ENCODE measurements around the gene BICC1.

The BICC1 gene

GRCh38 chr10:58529077-58529728, 16.5 kb downstream of the BICC1 start:
- DNase-seq (ENCODE audit: low read depth), result no peak
- TF ChIP-seq CTCF (IDR thresholded peaks at IDR 0.05; ENCODE audit: low read depth, low read length, missing control alignments), result no peak
- in situ Hi-C loops (cut with HindIII; ENCODE audit: low sequenced_read_pairs), result no loop called here

GRCh38 chr10:58531084-58531695, 18.5 kb downstream of the BICC1 start:
- peak; percentile 66 for DNase-seq (ENCODE audit: low read depth)
- in situ Hi-C loops (cut with HindIII; ENCODE audit: low sequenced_read_pairs), result no loop called here
- peak; percentile 82 for TF ChIP-seq CTCF (IDR thresholded peaks at IDR 0.05; ENCODE audit: low read depth, low read length, missing control alignments)
- no peak overlapping the region for H3K4me3 ChIP-seq (ENCODE audit: low read depth, low read length)

More at GRCh38 chr10:58529077-58529728, 16.5 kb downstream of the BICC1 start:
- H3K4me3 ChIP-seq (ENCODE audit: low read depth, low read length), result no peak overlapping the region

- no peak for DNase-seq (ENCODE audit: low read depth)
- TF ChIP-seq CTCF (IDR thresholded peaks at IDR 0.05; ENCODE audit: low read depth, low read length, missing control alignments), result no peak
- H3K4me3 ChIP-seq (ENCODE audit: low read depth, low read length), result no peak overlapping the region
- in situ Hi-C loops (cut with HindIII; ENCODE audit: low sequenced_read_pairs), result no loop called here
Measured at GRCh38 chr10:58535311-58535710, 22.6 kb downstream of the BICC1 start.

GRCh38 chr10:58543141-58543540, 30.5 kb downstream of the BICC1 start:
- in situ Hi-C loops (cut with HindIII; ENCODE audit: low sequenced_read_pairs), result no loop called here
- no peak for DNase-seq (ENCODE audit: low read depth)

GRCh38 chr10:58544135-58544534, 31.5 kb downstream of the BICC1 start:
- TF ChIP-seq CTCF (IDR thresholded peaks at IDR 0.05; ENCODE audit: low read depth, low read length, missing control alignments), result no peak
- no peak overlapping the region for H3K4me3 ChIP-seq (ENCODE audit: low read depth, low read length)
- in situ Hi-C loops (cut with HindIII; ENCODE audit: low sequenced_read_pairs), result no loop called here
- DNase-seq (ENCODE audit: low read depth), result peak; percentile 13

More at GRCh38 chr10:58543141-58543540, 30.5 kb downstream of the BICC1 start:
- no peak overlapping the region for H3K4me3 ChIP-seq (ENCODE audit: low read depth, low read length)
- TF ChIP-seq CTCF (IDR thresholded peaks at IDR 0.05; ENCODE audit: low read depth, low read length, missing control alignments), result no peak

GRCh38 chr10:58545427-58545826, 32.8 kb downstream of the BICC1 start:
- no peak for TF ChIP-seq CTCF (IDR thresholded peaks at IDR 0.05; ENCODE audit: low read depth, low read length, missing control alignments)
- no peak overlapping the region for H3K4me3 ChIP-seq (ENCODE audit: low read depth, low read length)
- in situ Hi-C loops (cut with HindIII; ENCODE audit: low sequenced_read_pairs), result no loop called here
- DNase-seq (ENCODE audit: low read depth), result no peak

Data from astrocyte of the cerebellum (primary cell).